Aorta (tissue), 5 donors: ENCODE results near the gene TATDN2. TPM values are rescaled to one million over a fixed set of nuclear protein-coding genes. Genes with fewer than 3 reads are reported as not detected.

Experiments used
- ATAC-seq: fragments of 200-7000 bp; cut with Tn5 transposase; one replicate; pipeline ENCODE4 v1.9.1; 2022; ENCODE audit warnings: moderate library complexity; ENCODE audit not compliant: low FRiP score
- DNase-seq, 2 donors: peaks; one replicate each; pipeline ENCODE4 v3.0.0-alpha.2; 2020
- H3K27ac ChIP-seq, 2 donors: one replicate each; pipeline ENCODE4 v1.5.1; 2013; ENCODE audit warnings: low read length in 2 of 2, mild to moderate bottlenecking in 2 of 2, moderate library complexity in 2 of 2, control low read depth in 1 of 2, inconsistent platforms in 1 of 2, low read depth in 1 of 2
- H3K27me3 ChIP-seq, 2 donors: one replicate each; pipeline ENCODE4 v1.6.1; 2013; ENCODE audit warnings: control low read depth in 1 of 2, low read length in 1 of 2, mild to moderate bottlenecking in 1 of 2, moderate library complexity in 1 of 2; ENCODE audit not compliant: insufficient read depth in 2 of 2, control insufficient read depth in 1 of 2
- H3K36me3 ChIP-seq, 2 donors: one replicate each; pipeline ENCODE4 v1.6.1; 2013; ENCODE audit warnings: control low read depth in 1 of 2, low read length in 1 of 2, mild to moderate bottlenecking in 1 of 2; ENCODE audit not compliant: insufficient read depth in 2 of 2, control insufficient read depth in 1 of 2
- H3K4me1 ChIP-seq, 2 donors: one replicate each; pipeline ENCODE4 v1.6.1; 2013; ENCODE audit warnings: low read length in 2 of 2, control low read depth in 1 of 2, mild to moderate bottlenecking in 1 of 2, moderate library complexity in 1 of 2; ENCODE audit not compliant: insufficient read depth in 2 of 2, control insufficient read depth in 1 of 2
- H3K4me3 ChIP-seq, 2 donors: one replicate each; pipeline ENCODE4 v1.5.1; 2013; ENCODE audit warnings: low read length in 2 of 2, control low read depth in 1 of 2, mild to moderate bottlenecking in 1 of 2
- H3K9me3 ChIP-seq: one replicate; pipeline ENCODE4 v1.6.1; 2013; ENCODE audit warnings: mild to moderate bottlenecking, low read length; ENCODE audit not compliant: control insufficient read depth
- WGBS, 2 donors: extraction: QIAGEN DNeasy Blood & Tissue Kit; methylation state at CpG; one replicate each; pipeline ENCODE4 v1.1.7; 2013; 5-methylcytosine and 5-hydroxymethylcytosine counted together
- intact Hi-C, 2 donors: fragments of 100-400 bp; cut with DNase I; formaldehyde crosslinking; loops; one replicate each; pipeline versions ENCODE4 v1.14.2 to v1.15.0; 2022
- polyA plus RNA-seq, 2 donors: library from polyadenylated mRNA; stranded (reverse); fragments of 200-250 nt; gene quantifications; one replicate each; pipeline ENCODE4 v1.2.3, GENCODE V29; 2013
- total RNA-seq, 2 donors: library from RNA; stranded (reverse); fragmentation: NEBNext Ultra II Directional; extraction: Animal tissue kit (Norgen Biotek cat#: 25700); gene quantifications; one replicate each; pipeline ENCODE4 v1.2.1, GENCODE V29; 2021
- donor health status: healthy with polysubstance abuse.
- donor health status: Bipolar disorder and iron deficiency.
- donor health status: DM: no; HTN: no; CAD: no.
- donor health status: DM: no; HTN: no; CAD: no.
- donor health status: DM: yes; HTN: yes; CAD: no.

The TATDN2 gene
- total and polyA plus RNA-seq, 4 donors, result 14.0 to 36.3 (median 22.6) TPM

DNA sequence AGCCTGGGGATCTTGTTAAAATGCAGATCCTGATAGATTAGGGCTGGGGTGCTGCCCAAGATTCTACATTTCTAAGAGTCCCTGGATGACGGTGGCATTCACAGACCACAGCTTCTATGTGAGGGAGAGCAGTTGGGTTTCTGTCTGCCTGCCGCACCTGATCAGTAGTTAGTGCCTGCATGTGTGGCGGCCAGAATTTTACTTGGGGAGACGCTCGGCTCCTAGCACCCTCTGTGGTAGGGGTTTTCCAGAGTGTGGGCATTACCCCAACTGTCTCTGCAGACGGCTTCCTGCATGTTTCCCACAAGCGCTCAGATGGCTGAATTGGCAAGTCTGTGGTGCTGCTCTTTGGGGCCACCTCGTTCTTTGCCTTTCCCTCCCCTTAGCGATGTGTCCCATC is 36.2 kb downstream of the TATDN2 start:
- Histone ChIP-seq H3K9me3 (no peaks in the 10 kb centered on the region), H3K27ac (no peak overlapping the region), H3K27me3 (no peaks in the 10 kb centered on the region), H3K4me3 (no peak overlapping the region), H3K36me3 (peaks cover 0 to 3% of the 10 kb centered on the region in 2 donors), H3K4me1 (no peaks in the 10 kb centered on the region)
- peak in 1 of 2 donors; percentile 19 for DNase-seq
- WGBS, 2 donors, result 80 to 87% methylated on average over 9 of the region's 9 CpGs
- intact Hi-C loops, result no loop called here
- no peak for ATAC-seq

DNA sequence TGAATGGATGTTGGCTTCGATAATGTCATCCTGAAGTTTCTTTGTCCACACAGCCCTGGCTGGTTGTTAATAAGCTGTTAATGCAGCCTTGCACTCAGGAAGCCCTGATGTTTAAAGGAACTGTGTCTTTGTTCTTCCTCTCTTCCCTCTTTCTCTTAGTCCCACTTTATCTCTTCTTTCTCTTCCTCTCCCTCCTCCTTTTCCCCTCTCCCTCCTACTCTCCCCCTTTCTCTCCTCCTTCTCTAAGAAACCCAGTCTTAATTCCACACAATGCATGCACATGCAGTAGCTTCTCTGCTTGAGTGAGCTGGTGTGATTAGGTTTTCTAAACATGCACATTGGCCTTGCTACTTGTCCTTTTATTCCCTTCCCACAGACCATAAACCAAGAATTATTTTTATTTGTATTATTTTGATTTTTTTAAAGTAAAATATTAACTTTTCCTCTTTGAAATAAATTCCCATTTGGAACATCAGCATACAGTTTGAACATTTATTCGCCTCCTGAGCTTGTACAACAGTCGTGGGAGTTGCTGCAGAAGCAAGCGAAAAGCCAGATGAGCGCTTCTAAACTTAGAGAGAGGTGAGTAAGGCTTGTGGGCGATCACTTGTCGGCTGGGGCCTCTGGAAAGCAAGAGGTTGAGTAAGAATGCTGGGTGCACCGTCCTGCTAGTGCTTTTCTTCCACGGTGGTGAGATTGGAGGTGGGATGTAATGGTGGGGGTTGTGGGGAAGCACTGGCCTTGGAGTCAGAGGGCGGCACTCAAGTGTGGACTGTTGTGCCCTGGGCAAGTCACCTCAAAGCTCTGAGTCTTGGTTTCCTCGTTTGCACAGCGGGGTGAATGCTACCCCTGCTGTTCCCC is 37.2 kb downstream of the TATDN2 start:
- Histone ChIP-seq H3K27ac (no peak overlapping the region), H3K27me3 (no peaks in the 10 kb centered on the region), H3K4me3 (no peak overlapping the region), H3K9me3 (no peaks in the 10 kb centered on the region), H3K4me1 (no peaks in the 10 kb centered on the region), H3K36me3 (no peaks in the 10 kb centered on the region)
- ATAC-seq (no peak), DNase-seq (peak in 1 of 2 donors; percentile 22)
- 82 to 86% methylated on average over 12 of the region's 12 CpGs for WGBS, 2 donors
- intact Hi-C loops, result no loop called here

- no peak for ATAC-seq
- Histone ChIP-seq H3K4me1 (no peaks in the 10 kb centered on the region), H3K4me3 (no peak overlapping the region), H3K27me3 (no peaks in the 10 kb centered on the region), H3K27ac (no peak overlapping the region), H3K36me3 (no peaks in the 10 kb centered on the region), H3K9me3 (no peaks in the 10 kb centered on the region)
- intact Hi-C loops, result no loop called here
- WGBS, 2 donors, result 90 to 91% methylated on average over 5 of the region's 5 CpGs
- DNase-seq, result no peak
Observed at GRCh38 chr3:10286133-10286524, 37.9 kb downstream of the TATDN2 start.

GRCh38 chr3:10286596-10287295 is 38.5 kb downstream of the TATDN2 start:
- Histone ChIP-seq H3K9me3 (no peaks in the 10 kb centered on the region), H3K4me3 (no peak overlapping the region), H3K27me3 (no peaks in the 10 kb centered on the region), H3K36me3 (no peaks in the 10 kb centered on the region), H3K4me1 (no peaks in the 10 kb centered on the region), H3K27ac (no peak overlapping the region)
- intact Hi-C loops, result no loop called here
- DNase-seq, result peak in 1 of 2 donors; percentile 14
- no peak for ATAC-seq
- 63 to 71% methylated on average over 2 of the region's 2 CpGs for WGBS, 2 donors

- H3K27me3 ChIP-seq, result no peaks in the 10 kb centered on the region
- intact Hi-C loops, result no loop called here
- WGBS, 2 donors, result 89 to 91% methylated on average over 12 of the region's 12 CpGs
- no peak for ATAC-seq
- no peaks in the 10 kb centered on the region for H3K9me3 ChIP-seq
- DNase-seq, result peak in 1 of 2 donors; percentile 30
- H3K27ac ChIP-seq, result no peak overlapping the region
- H3K4me1 ChIP-seq, result no peaks in the 10 kb centered on the region
- H3K36me3 ChIP-seq, result no peaks in the 10 kb centered on the region
- H3K4me3 ChIP-seq, result no peak overlapping the region
Observed at GRCh38 chr3:10287936-10288574, 39.8 kb downstream of the TATDN2 start.

DNA sequence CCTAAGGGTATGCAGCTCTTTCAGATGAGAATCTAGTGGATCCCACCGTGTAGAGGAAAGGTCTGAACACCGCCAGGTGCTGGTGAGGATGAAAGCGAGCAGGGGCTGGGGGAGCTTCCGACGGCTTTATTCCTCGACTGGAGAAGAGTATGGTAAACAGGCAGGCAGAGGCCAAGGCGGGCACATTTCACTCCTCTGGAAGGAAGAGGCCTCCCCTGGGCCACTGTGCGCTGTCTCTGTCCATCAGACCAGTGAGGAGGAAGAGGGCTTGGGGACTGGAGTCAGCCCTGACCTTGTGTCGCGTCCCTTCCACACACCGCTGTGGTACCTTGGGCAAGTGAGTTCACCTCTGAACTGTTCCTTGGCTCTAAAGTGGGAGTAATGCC is 40.3 kb downstream of the TATDN2 start:
- intact Hi-C loops, result no loop called here
- H3K27me3 ChIP-seq, result no peaks in the 10 kb centered on the region
- H3K36me3 ChIP-seq, result no peaks in the 10 kb centered on the region
- ATAC-seq (no peak), DNase-seq (peak in 1 of 2 donors; percentile 24)
- no peak overlapping the region for H3K27ac ChIP-seq
- 86 to 91% methylated on average over 11 of the region's 11 CpGs for WGBS, 2 donors
- H3K9me3 ChIP-seq, result no peaks in the 10 kb centered on the region
- no peak overlapping the region for H3K4me3 ChIP-seq
- no peaks in the 10 kb centered on the region for H3K4me1 ChIP-seq

DNA sequence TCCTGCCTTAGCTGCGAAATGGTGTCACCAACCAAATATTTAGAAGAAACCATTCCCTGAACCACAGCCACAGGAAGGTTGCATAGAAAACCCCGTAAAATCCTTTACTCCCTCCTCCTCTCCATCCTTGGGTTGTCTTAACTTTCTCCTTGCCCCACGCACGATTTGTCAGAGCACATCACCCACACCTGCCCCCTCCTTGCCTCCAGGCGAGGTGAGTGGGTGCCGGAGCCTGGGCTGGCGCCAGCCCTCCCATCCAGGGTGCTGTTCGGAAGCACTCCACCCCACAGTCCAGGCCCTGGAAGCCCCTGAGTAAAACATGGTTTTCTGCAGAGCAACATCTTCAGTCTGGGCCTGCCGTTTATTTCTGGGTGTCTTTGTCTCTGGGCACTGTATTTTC is 40.8 kb downstream of the TATDN2 start:
- H3K4me1 ChIP-seq, result no peaks in the 10 kb centered on the region
- H3K36me3 ChIP-seq, result no peaks in the 10 kb centered on the region
- 85% methylated on average over 9 of the region's 9 CpGs for WGBS, 2 donors
- intact Hi-C loops, result no loop called here
- H3K4me3 ChIP-seq, result no peak overlapping the region
- DNase-seq, result peak in 1 of 2 donors; percentile 13
- ATAC-seq, result no peak
- no peaks in the 10 kb centered on the region for H3K27me3 ChIP-seq
- no peak overlapping the region for H3K27ac ChIP-seq
- H3K9me3 ChIP-seq, result no peaks in the 10 kb centered on the region

- ATAC-seq (no peak), DNase-seq (no peak)
- 83 to 85% methylated on average over 9 of the region's 9 CpGs for WGBS, 2 donors
- intact Hi-C loops, result no loop called here
- H3K4me3 ChIP-seq, result no peak overlapping the region
- H3K27ac ChIP-seq, result no peak overlapping the region
- H3K4me1 ChIP-seq, result no peaks in the 10 kb centered on the region
- H3K27me3 ChIP-seq, result no peaks in the 10 kb centered on the region
- no peaks in the 10 kb centered on the region for H3K36me3 ChIP-seq
- no peaks in the 10 kb centered on the region for H3K9me3 ChIP-seq
Observed at GRCh38 chr3:10289787-10290355, 41.6 kb downstream of the TATDN2 start.
